Smooth muscle cell (in vitro differentiated cells): ENCODE data around the gene MIGA1. TPM values are rescaled to one million over a fixed set of nuclear protein-coding genes. Genes with fewer than 3 reads are reported as not detected.

Experiments
- DNase-seq: peaks from one replicate; lab custom pipeline; 2025; ENCODE audit not compliant: unreplicated experiment; lab: John Stamatoyannopoulos, UW
- H2AFZ ChIP-seq: fragments of 200-600 bp; sonication (generic); 2 replicates; pipeline ENCODE4 v1.6.0; 2016; ENCODE audit warnings: antibody characterized with exemption, low read depth, mild to moderate bottlenecking
- H3F3A ChIP-seq: fragments of 200-600 bp; sonication (generic); 2 replicates; pipeline ENCODE4 v1.6.0; 2017; ENCODE audit warnings: antibody characterized with exemption, low read depth
- H3K27ac ChIP-seq: fragments of 200-600 bp; sonication (generic); 2 replicates; pipeline ENCODE4 v1.5.1; 2016; ENCODE audit warnings: low read depth, mild to moderate bottlenecking
- H3K27me3 ChIP-seq: fragments of 200-600 bp; sonication (generic); 2 replicates; pipeline ENCODE4 v1.6.1; 2016; ENCODE audit warnings: low read depth, mild to moderate bottlenecking
- H3K36me3 ChIP-seq: fragments of 200-600 bp; sonication (generic); 2 replicates; pipeline ENCODE4 v1.5.1; 2016; ENCODE audit warnings: low read depth
- H3K4me1 ChIP-seq: fragments of 200-600 bp; sonication (generic); 2 replicates; pipeline ENCODE4 v1.5.1; 2016; ENCODE audit warnings: low read depth
- H3K4me2 ChIP-seq: fragments of 200-600 bp; sonication (generic); 2 replicates; pipeline ENCODE4 v1.6.0; 2016; ENCODE audit warnings: mild to moderate bottlenecking
- H3K4me3 ChIP-seq: fragments of 200-600 bp; sonication (generic); 2 replicates; pipeline ENCODE4 v1.5.1; 2016; ENCODE audit warnings: mild to moderate bottlenecking
- H3K79me2 ChIP-seq: fragments of 200-600 bp; sonication (generic); 2 replicates; pipeline ENCODE4 v1.6.0; 2016; ENCODE audit warnings: low read depth, mild to moderate bottlenecking
- H3K9ac ChIP-seq: fragments of 200-600 bp; sonication (generic); 2 replicates; pipeline ENCODE4 v1.6.0; 2016; ENCODE audit warnings: low read depth
- H3K9me3 ChIP-seq: fragments of 200-600 bp; sonication (generic); replicated peaks from 2 replicates; pipeline ENCODE4 v1.5.1; 2016; ENCODE audit warnings: low read depth
- H4K20me1 ChIP-seq: fragments of 200-600 bp; sonication (generic); 2 replicates; pipeline ENCODE4 v1.6.0; 2016; ENCODE audit warnings: low read depth
- CTCF ChIP-seq: fragments of 200-600 bp; sonication (generic); IDR thresholded peaks from 2 replicates; pipeline ENCODE4 v1.5.1; 2017; ENCODE audit warnings: borderline replicate concordance, mild to moderate bottlenecking, antibody characterized with exemption; ENCODE audit not compliant: insufficient read depth, poor library complexity, severe bottlenecking
- WGBS: methylation state at CpG from one replicate; pipeline ENCODE4 v1.1.7; 2016; ENCODE audit warnings: low lambda C conversion rate; 5-methylcytosine and 5-hydroxymethylcytosine counted together
- polyA plus RNA-seq: library from polyadenylated mRNA; unstranded; fragments of >200 nt; fragmentation: Nextera tagmentation; extraction: Ambion mirVana; gene quantifications from 2 replicates; pipeline ENCODE4 v1.2.1, GENCODE V29; 2016
- total RNA-seq: library from RNA; depleted of rRNA; stranded (reverse); fragments of >200 nt; gene quantifications from 2 replicates; pipeline ENCODE4 v1.2.3, GENCODE V29; 2014

Gene MIGA1
- total and polyA plus RNA-seq, 2 experiments from 2014 or later, result 6.6 to 22.7 TPM

- Histone ChIP-seq H3K9ac (no peak overlapping the region), H3K79me2 (peaks cover 15% of the 10 kb centered on the region), H3K9me3 (no peaks in the 10 kb centered on the region), H3F3A (no peaks in the 10 kb centered on the region), H3K4me1 (no peaks in the 10 kb centered on the region), H3K4me2 (no peak overlapping the region), H4K20me1 (peaks cover 5% of the 10 kb centered on the region), H3K36me3 (no peaks in the 10 kb centered on the region), H2AFZ (no peak overlapping the region), H3K4me3 (no peak overlapping the region), H3K27me3 (no peaks in the 10 kb centered on the region), H3K27ac (no peak overlapping the region)
- TF ChIP-seq CTCF, result no peak
- 96% methylated on average over 3 of the region's 3 CpGs for WGBS
- no peak for DNase-seq
Observed at GRCh38 chr1:77858725-77859124, 79.3 kb downstream of the MIGA1 start.

GRCh38 chr1:77859248-77859647 is 79.8 kb downstream of the MIGA1 start:
- 100% methylated on average over 2 of the region's 2 CpGs for WGBS
- no peak overlapping the region for H2AFZ ChIP-seq
- no peak for DNase-seq
- H3K4me3 ChIP-seq, result no peak overlapping the region
- no peak for TF ChIP-seq CTCF
- H4K20me1 ChIP-seq, result peaks cover 5% of the 10 kb centered on the region
- H3K4me2 ChIP-seq, result no peak overlapping the region
- no peaks in the 10 kb centered on the region for H3K9me3 ChIP-seq
- H3K9ac ChIP-seq, result no peak overlapping the region
- peaks cover 12% of the 10 kb centered on the region for H3K79me2 ChIP-seq
- no peak overlapping the region for H3K27ac ChIP-seq
- no peaks in the 10 kb centered on the region for H3K36me3 ChIP-seq
- no peaks in the 10 kb centered on the region for H3F3A ChIP-seq
- no peaks in the 10 kb centered on the region for H3K27me3 ChIP-seq
- H3K4me1 ChIP-seq, result no peaks in the 10 kb centered on the region

DNA sequence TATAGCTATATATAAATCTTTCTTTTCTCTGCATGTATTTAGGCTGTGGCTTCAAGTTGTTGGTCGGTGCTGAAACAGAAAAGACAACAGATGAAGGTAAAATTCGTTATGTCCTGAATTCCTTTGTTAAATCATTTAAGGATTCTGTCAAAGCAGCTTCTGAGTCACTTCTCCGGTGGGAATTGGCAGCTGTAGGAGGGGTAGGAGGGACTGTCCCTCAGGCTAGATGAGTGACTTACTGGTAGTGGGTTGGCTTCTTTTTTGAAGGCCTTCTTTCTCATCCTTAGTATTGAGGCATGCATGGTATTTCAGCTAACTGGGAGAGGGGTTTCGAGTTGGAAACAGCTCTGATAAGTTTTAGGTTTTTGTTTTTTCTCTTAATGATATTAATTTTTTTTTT is 86.8 kb downstream of the MIGA1 start:
- Histone ChIP-seq H3K9me3 (no peaks in the 10 kb centered on the region), H2AFZ (no peak overlapping the region), H4K20me1 (no peaks in the 10 kb centered on the region), H3K4me2 (no peak overlapping the region), H3F3A (no peaks in the 10 kb centered on the region), H3K27ac (no peak overlapping the region), H3K36me3 (peaks cover 5% of the 10 kb centered on the region), H3K9ac (no peak overlapping the region), H3K4me3 (no peak overlapping the region), H3K27me3 (no peaks in the 10 kb centered on the region), H3K79me2 (no peaks in the 10 kb centered on the region), H3K4me1 (no peaks in the 10 kb centered on the region)
- DNase-seq, result no peak
- TF ChIP-seq CTCF, result no peak
- 54% methylated on average over 4 of the region's 4 CpGs for WGBS

GRCh38 chr1:77872645-77873044 is 93.2 kb downstream of the MIGA1 start:
- 97% methylated on average over 1 of the region's 1 CpG for WGBS
- Histone ChIP-seq H3K4me1 (no peaks in the 10 kb centered on the region), H3K27ac (no peak overlapping the region), H3F3A (no peaks in the 10 kb centered on the region), H3K79me2 (no peaks in the 10 kb centered on the region), H4K20me1 (no peaks in the 10 kb centered on the region), H3K36me3 (peaks cover 5% of the 10 kb centered on the region), H3K4me3 (no peak overlapping the region), H3K27me3 (no peaks in the 10 kb centered on the region), H2AFZ (no peak overlapping the region), H3K4me2 (no peak overlapping the region), H3K9me3 (no peaks in the 10 kb centered on the region), H3K9ac (no peak overlapping the region)
- DNase-seq, result no peak
- no peak for TF ChIP-seq CTCF
